ENCODE data around the gene RAB8B.
"Not testable (repeated sequence)": the region's sequence is repeated elsewhere in the genome, so short reads cannot be mapped to it uniquely, and the experiment has no call there.

The RAB8B gene

GRCh38 chr15:63210151-63211091 is 21.0 kb downstream of the RAB8B start:
- no peak for DNase-seq

- DNase-seq, result no peak
Observed at GRCh38 chr15:63211092-63211490, 21.7 kb downstream of the RAB8B start.

GRCh38 chr15:63211549-63211948 is 22.1 kb downstream of the RAB8B start:
- DNase-seq, result no peak

GRCh38 chr15:63212050-63213004 is 22.9 kb downstream of the RAB8B start:
- no peak for DNase-seq

GRCh38 chr15:63218100-63218808 is 28.8 kb downstream of the RAB8B start:
- no peak for DNase-seq

GRCh38 chr15:63219196-63219710 is 29.8 kb downstream of the RAB8B start:
- no peak for DNase-seq

DNA sequence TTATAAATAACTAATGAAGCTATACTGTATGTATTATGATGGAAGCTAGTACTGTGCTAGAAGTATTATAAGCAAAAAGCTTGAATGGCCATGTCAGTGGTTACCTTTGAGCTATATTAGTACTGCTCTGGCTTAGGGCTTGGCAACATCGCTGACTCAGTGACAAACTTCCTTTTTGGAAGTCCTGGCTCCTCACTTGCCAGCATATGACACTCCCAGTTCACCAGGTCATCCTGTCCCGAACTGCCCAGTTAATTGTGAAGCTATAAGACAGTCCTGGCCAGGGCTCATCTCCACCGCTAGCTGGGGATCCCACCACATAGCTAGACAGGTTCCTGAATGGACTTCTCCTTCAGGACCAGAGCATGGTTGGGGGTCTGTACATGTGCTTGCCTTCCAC is 31.9 kb downstream of the RAB8B start:
- no peak for DNase-seq

DNA sequence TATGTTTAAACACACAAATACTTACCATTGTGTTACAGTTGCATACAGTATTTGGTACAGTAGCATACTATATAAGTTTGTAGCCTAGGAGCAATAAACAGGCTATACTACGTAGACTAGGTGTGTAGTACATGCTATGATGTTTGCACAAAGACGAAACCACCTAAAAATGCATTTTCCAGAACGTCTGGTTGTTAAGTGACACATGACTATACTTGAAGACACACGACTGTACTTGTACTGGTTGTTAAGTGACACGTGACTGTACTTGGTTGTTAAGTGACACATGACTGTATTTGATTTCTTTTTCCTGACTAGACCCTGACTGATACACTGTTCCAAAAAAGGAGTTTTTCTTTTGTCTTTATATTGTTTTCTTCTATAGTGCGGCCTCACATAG is 34.1 kb downstream of the RAB8B start:
- DNase-seq, result no peak

DNA sequence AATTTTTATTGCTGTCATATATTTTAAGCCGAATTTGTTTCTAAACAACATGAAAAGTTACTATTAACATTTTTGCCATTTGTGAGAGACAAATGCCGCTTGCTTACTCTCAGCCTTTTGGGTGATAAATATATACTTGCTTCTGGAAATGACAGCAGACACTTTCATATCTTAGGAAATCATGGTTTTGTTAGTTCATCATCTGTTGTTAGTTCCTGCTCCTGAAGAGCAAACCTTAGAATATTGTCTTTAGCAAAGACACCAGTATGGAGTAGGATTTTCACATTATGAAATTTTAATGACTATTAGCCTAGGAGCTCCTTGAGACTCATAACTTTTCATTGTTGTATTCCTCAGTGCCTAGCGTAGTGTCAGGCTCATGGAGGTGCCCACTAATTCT is 36.0 kb downstream of the RAB8B start:
- no peak for DNase-seq

DNA sequence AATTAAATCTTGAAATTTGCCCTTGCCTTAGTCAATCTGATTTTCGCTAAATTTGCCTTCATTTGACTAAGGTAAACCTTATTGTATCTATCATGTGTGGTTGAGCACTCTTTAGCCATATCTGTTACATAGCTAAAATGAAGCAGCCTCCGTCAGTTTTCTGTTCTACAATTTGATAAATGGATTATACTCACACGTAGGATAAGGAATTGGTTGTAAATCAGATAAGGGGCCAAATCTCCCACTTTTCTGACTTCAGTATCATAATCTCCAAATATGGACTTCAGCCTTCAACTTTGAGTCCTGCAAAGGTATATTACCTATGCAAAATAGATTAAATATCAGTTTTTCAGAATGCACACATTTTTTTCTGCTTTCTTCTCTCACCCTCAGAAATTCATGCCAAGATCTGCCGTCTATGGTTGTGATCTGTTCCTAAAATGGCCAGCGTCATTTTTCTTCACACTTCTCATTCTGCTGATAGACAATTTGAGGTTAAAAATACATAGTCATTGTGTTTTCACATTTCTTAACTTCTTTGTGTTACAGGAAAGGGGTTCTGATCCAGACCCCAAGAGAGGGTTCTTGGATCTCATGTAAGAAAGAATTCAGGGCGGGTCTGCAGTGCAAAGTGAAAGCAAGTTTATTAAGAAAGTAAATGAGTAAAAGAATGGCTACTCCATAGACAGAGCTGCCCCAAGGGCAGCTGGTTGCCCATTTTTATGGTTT is 36.9 kb downstream of the RAB8B start:
- no peak for DNase-seq

- DNase-seq, result no peak
Observed at GRCh38 chr15:63226966-63227401, 37.6 kb downstream of the RAB8B start.

DNA sequence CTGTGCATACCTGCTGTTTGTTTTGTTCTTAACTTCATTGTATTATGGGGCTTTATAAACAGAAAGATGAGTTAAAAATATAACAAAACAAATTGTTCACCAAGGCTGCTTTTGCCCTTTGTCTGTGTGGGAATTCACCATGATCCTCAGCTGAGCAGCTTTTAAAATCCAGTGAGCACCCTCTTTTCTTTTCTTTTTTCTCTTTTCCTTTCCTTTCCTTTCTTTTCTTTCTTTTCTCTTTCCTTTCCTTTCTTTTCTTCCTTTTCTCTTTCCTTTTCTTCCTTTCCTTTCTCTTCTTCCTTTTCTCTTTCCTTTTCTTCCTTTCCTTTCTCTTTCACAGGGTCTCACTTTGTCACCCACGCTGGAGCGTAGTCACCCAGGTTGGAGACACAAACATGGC is 38.3 kb downstream of the RAB8B start:
- no peak for DNase-seq

DNA sequence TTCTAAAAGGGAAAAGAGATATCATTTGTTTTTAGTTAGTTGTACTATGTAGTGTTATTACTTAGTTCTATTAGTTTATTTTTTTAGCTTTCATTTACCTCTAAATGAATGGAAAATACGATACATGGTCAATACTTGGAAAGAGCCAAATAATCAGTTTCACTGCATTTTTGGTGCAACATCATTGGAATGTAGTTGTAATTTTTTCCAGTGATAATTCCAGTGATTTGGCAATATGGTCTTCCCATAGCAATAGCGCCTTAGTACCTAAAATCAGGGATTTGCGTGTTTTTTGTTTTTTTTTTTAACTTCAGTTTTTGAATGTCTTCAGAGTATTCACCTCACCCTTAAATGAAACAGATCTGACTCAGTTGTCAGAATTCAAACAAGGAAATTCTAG is 41.8 kb downstream of the RAB8B start:
- no peak for DNase-seq

GRCh38 chr15:63231706-63232105 is 42.3 kb downstream of the RAB8B start:
- DNase-seq, result no peak

DNA sequence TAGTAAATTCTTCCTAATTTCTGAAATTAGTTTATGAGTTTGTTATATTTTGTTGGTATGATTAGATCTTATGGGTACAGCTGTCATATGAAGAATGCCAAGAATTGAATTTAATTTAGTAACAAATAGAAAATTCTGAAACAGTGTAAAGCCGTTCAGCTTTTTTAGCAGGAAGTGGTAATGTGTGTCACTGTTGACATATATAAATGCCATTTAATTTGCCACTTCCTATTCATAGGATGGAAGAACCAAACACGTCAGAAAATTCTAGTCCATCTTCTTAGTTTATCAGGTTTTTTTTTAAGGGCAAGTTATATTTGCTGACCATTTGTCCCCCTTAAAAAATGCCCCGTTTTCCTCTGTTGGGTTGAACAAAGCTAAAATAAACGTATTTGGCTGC is 43.0 kb downstream of the RAB8B start:
- no peak for DNase-seq

DNA sequence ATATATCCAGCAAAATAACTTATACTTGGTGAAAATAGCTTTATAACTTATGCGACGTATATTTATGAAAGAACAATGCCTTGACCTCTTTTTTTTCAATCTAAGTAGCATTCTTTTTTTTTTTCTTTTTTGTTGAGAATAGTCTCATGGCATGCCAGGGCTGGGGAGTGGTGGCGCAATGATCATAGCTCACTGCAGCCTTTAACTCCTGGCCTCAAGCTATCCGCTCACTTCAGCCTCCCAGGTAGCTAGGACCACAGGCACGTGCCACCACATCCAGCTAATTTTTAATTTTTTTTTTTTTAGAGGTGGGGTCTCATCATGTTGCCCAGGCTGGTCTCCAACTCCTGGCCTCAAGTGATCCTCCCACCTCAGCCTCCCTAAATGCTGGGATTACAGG is 43.5 kb downstream of the RAB8B start:
- no peak for DNase-seq

- DNase-seq, result no peak
Observed at GRCh38 chr15:63233667-63234423, 44.4 kb downstream of the RAB8B start.

GRCh38 chr15:63234451-63234870 is 45.1 kb downstream of the RAB8B start:
- no peak for DNase-seq

GRCh38 chr15:63236272-63236671 is 46.9 kb downstream of the RAB8B start:
- DNase-seq, result no peak

DNA sequence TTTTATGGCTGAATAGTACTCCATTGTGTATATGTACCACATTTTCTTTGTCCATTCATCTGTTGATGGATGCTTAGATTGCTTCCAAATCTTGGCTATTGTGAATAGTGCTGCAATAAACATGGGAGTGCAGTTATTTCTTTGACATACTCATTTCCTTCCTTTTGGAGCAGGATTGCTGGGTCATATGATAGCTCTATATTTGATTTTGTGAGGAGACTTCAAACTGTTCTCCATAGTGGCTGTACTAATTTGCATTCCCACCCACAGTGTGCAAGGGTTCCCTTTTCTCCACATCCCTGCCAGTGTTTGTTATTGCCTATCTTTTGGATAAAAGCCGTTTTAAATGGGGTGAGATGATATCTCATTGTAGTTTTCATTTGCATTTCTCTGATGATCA is 47.7 kb downstream of the RAB8B start:
- DNase-seq, result not testable (repeated sequence)

DNA sequence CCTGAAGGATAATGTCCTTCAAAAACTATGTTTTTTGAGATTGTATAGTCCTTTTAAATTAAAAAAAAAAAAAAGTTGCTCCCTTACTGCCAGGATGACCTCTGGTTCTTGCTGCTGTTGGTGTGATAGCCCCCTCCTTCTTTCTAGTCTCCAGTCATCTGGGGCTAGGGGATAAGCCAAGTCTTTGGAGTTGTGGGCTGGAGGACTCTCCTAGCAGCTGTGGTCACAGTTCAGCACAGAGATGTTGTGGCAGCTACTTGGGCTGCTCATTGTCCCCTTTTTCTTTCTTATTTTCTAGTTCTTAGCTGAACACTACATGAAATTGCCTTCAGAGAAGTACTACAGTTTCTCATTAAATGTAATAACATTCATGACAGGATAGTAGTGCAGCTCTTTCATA is 48.8 kb downstream of the RAB8B start:
- no peak for DNase-seq
